Activated CD4-positive, alpha-beta T cell treated with anti-CD3 and anti-CD28 coated beads, Interleukin-2, amount 10 ng/mL, durations not matched to agents 24 days and 14 days (primary cell): ENCODE data around the gene SLC39A7. TPM values are rescaled to one million over a fixed set of nuclear protein-coding genes. Genes with fewer than 3 reads are reported as not detected.
A peak's percentile ranks its signal among the peaks of the same experiment; 100 is the strongest.

Experiments used
- DNase-seq: peaks from one replicate; pipeline ENCODE4 v3.0.0; 2022
- H3K27ac Mint-ChIP-seq: one replicate; pipeline ENCODE4 v1.8.0; 2022; ENCODE audit warnings: mild to moderate bottlenecking, mixed read lengths
- H3K27me3 Mint-ChIP-seq: one replicate; pipeline ENCODE4 v1.8.0; 2022; ENCODE audit warnings: mixed read lengths
- H3K36me3 Mint-ChIP-seq: one replicate; pipeline ENCODE4 v1.8.0; 2022; ENCODE audit warnings: low read depth, mild to moderate bottlenecking, mixed read lengths
- H3K4me1 Mint-ChIP-seq: one replicate; pipeline ENCODE4 v1.8.0; 2021; ENCODE audit warnings: mixed read lengths
- H3K4me3 Mint-ChIP-seq: one replicate; pipeline ENCODE4 v1.8.0; 2022; ENCODE audit warnings: mild to moderate bottlenecking, moderate library complexity, mixed read lengths
- H3K9me3 Mint-ChIP-seq: one replicate; pipeline ENCODE4 v1.8.0; 2021; ENCODE audit warnings: mixed read lengths
- intact Hi-C: fragments of 100-400 bp; cut with micrococcal nuclease; formaldehyde crosslinking; loops from one replicate; pipeline ENCODE4 v1.15.1; 2023
- total RNA-seq: library from RNA; stranded (reverse); gene quantifications from 2 replicates; pipeline ENCODE4 v1.2.3, GENCODE V29; 2022

Gene SLC39A7
- total RNA-seq, 1 donor from 2014 or later = 61.7 TPM

DNA sequence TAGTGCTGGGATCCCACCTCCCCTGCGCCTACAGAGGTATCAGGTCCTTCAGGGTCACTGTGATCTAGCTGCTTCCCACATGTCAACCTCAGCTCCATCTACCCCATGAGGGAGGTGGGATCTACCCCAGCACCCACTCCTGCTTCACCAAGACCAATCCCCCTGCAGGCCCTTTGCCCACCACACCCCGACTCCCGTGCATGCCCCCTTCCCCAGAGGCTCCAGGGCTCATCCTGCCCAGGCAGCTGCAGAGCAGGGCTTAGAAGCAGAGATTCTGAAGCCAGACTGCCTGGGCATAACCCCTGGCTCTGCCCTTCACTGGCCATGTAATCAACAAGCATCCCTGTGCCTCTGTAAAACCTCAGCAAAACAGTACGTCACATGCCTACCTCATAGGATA is 25.9 kb upstream of the SLC39A7 start:
- DNase-seq = no peak
- Mint-ChIP-seq H3K27ac (no peak overlapping the region), H3K36me3 (no peaks in the 10 kb centered on the region), H3K4me3 (no peak overlapping the region), H3K4me1 (no peaks in the 10 kb centered on the region), H3K27me3 (peaks cover 3% of the 10 kb centered on the region), H3K9me3 (no peaks in the 10 kb centered on the region)
- intact Hi-C loops = no loop called here

DNA sequence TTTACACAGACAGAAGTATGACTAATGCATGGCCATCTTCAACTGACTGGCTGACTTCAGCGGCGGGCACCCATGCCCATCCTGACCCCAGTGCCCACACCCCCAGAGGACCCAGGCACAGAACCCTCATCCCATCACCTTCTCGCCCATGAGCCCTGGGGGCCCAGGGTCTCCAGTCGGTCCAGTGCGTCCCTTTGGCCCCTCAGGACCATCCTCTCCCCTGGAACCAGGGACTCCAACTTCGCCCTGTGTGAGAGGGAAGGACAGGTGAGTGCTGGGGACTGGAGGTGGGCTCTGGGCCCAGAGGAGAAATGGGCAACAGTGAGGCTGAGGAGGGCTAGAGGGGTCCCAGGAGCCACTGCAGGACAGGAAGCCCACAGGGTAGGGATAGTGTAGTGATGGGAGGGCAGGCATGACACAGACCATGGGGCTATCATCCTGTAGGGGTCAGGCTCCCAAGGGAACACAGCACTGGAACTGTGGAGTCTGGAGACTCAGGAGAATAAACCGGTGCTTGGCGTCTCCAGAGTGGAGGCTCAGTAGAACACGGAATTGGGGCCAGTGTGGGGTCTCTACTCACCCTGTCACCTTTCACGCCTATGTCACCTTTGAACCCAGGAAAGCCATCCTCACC is 25.1 kb upstream of the SLC39A7 start:
- intact Hi-C loops = no loop called here
- Mint-ChIP-seq H3K4me3 (no peak overlapping the region), H3K36me3 (no peaks in the 10 kb centered on the region), H3K4me1 (no peaks in the 10 kb centered on the region), H3K27me3 (peaks cover 3% of the 10 kb centered on the region), H3K9me3 (no peaks in the 10 kb centered on the region), H3K27ac (no peak overlapping the region)
- DNase-seq = no peak

DNA sequence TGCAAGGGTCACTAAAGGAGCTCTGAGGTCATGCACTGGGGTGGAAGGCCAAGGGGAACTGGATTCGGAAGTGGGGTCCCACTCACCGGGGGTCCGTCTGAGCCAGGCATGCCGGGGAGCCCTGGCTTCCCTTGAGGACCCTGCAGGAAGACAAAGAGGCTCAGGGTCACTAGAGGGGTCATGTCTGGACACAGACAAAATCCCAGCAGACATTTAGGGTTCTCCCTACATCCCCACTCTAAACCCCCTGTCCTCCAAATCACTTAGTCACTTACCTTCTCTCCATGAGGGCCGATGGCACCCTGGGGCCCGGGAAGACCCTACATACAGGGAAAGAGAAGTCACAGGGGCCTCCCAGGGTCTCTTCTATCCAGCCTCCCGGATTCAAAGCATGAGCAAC is 23.8 kb upstream of the SLC39A7 start:
- no peak overlapping the region for H3K27ac Mint-ChIP-seq
- peaks cover 3% of the 10 kb centered on the region for H3K27me3 Mint-ChIP-seq
- no peak for DNase-seq
- H3K4me3 Mint-ChIP-seq = no peak overlapping the region
- no peaks in the 10 kb centered on the region for H3K36me3 Mint-ChIP-seq
- no peaks in the 10 kb centered on the region for H3K4me1 Mint-ChIP-seq
- intact Hi-C loops = no loop called here
- H3K9me3 Mint-ChIP-seq = no peaks in the 10 kb centered on the region

DNA sequence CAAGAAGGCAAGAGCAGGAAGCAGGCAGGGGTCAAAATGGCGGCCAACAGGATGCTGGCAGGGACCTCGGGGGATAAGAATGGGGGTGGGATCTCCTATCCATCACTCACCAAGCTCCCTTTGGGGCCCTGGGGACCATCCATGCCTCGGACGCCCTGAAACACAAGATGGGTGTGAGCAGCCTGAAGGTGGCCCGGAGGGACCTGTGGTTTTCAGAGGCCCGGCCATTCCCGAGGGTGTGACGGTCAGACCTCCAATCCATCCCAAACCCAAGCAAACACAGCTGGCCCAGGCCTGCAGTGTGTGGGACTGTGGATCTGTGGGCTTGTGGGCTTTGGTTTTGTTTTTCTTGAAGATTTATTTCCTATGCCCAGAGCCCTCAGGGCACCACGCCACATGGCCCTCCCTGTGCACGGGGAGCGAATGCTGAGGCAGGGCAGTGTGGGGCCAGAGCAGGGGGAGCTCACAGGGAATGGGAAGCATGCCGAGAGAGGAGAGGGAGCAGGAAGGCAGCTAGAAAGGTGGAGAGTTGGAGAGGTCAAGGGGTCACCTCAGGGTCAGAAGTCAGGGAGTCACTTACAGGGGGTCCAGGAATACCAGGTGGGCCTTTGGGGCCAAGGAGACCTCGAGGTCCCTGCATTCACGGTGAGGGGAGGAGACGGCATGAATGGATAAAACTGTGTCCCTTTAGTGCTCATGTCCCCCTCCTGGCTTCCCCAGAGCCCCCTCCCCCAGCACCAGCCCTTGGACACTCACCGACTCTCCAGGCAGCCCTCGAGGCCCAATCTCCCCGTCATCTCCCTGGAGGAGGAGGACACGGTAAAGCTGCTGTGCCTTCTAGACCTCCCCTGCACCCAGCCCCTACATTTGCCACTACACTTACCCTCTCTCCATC is 22.9 kb upstream of the SLC39A7 start:
- peaks cover 2% of the 10 kb centered on the region for H3K9me3 Mint-ChIP-seq
- H3K4me1 Mint-ChIP-seq = peaks cover 2% of the 10 kb centered on the region

DNA sequence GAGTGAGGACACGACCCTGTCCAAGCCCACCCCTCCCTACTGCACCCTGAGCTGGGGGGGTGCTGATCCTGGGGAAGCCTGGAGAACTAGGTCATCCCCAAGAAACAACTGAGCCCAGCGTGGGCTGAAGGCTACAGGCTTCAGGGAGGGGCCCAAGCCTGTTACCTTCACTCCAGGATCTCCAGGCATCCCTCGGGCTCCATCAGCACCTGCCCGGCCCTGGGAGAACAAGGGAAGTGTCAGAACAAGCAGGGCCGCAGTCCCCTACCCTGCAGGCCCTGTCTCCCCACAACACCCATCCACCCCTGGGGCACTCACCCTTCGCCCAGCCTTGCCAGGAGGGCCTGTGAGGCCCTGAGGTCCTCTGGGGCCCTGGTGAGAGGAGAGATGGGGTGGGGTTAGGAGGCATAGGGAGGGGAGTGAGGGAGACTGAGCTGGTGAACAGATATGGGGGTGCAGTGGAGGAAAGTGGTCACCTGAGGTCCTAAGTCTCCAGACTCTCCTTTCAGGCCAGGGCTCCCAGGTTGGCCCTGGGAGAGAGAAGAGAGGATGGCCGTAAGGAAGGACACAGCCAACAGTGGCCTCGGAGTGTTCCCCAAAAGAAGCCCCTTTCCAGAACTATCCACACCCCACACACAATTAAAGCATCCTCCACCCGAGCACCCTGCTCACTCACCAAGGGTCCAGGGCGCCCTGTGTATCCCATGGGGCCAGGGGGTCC is 21.8 kb upstream of the SLC39A7 start:
- DNase-seq = no peak
- H3K4me3 Mint-ChIP-seq = no peak overlapping the region
- H3K27me3 Mint-ChIP-seq = no peaks in the 10 kb centered on the region
- H3K27ac Mint-ChIP-seq = no peak overlapping the region
- peaks cover 13% of the 10 kb centered on the region for H3K36me3 Mint-ChIP-seq
- peaks cover 14% of the 10 kb centered on the region for H3K9me3 Mint-ChIP-seq
- intact Hi-C loops = no loop called here
- H3K4me1 Mint-ChIP-seq = peaks cover 13% of the 10 kb centered on the region

More for the DNA sequence above, 22.9 kb upstream of the SLC39A7 start:
- Mint-ChIP-seq H3K27ac (no peak overlapping the region), H3K4me3 (no peak overlapping the region), H3K27me3 (peaks cover under 1% of the 10 kb centered on the region), H3K36me3 (peaks cover 2% of the 10 kb centered on the region)
- intact Hi-C loops = no loop called here
- no peak for DNase-seq

DNA sequence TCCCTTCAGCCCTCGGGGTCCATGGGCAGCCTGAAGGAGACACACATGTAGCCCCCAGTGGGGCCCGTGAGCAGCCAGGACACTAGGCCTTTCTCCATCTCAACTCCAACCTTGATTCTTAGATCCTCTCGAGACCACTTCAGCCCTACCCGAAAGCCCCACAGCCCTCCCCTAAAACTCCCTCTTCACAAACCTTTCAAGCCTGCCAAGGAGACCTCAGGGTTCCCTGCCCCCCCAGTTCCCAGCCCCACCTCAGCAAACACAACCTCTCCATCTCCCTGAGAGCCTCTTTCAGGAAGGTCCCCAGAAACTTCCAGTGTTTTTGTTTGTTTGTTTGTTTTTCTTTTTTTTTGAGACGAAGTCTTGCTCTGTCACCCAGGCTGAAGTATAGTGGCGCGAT is 19.5 kb upstream of the SLC39A7 start:
- Mint-ChIP-seq H3K27ac (no peak overlapping the region), H3K27me3 (peaks cover 5% of the 10 kb centered on the region), H3K9me3 (peaks cover 23% of the 10 kb centered on the region), H3K36me3 (peaks cover 21% of the 10 kb centered on the region), H3K4me3 (no peak overlapping the region), H3K4me1 (peaks cover 21% of the 10 kb centered on the region)
- DNase-seq = no peak
- intact Hi-C loops = no loop called here

DNA sequence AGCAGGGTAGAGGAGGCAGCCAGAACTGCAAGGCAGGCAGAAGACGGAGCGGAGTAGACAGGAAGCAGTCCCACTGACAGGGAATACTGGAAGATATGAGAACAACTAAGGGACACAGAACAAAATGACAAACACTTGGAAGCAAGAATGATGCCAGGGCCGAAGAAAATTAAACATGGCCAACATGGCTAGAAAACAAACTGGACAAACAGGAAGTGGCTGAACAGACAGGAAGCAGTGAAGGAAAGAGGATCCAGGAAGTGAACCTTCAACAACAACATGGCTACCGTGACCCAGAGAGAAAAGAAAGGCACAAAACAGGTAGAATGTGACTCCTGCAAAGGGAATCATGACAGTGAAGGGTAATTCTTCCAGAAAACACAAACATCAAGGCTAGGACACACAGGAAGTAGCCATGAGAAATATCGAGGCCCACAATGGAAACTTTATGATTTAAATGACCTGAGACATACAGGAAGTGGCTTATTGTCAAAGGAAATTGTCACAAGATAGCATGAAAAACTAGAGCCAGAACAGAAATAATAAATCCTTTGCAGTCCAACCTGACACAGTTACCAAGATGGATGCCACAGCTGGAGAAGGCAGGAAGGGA is 17.5 kb upstream of the SLC39A7 start:
- Mint-ChIP-seq H3K9me3 (peaks cover 30% of the 10 kb centered on the region), H3K27ac (peak overlapping the region; percentile 92), H3K4me3 (peak overlapping the region; percentile 27), H3K36me3 (peaks cover 21% of the 10 kb centered on the region), H3K27me3 (peaks cover 16% of the 10 kb centered on the region), H3K4me1 (peaks cover 29% of the 10 kb centered on the region)
- intact Hi-C loops = no loop called here
- peak; percentile 70 for DNase-seq

DNA sequence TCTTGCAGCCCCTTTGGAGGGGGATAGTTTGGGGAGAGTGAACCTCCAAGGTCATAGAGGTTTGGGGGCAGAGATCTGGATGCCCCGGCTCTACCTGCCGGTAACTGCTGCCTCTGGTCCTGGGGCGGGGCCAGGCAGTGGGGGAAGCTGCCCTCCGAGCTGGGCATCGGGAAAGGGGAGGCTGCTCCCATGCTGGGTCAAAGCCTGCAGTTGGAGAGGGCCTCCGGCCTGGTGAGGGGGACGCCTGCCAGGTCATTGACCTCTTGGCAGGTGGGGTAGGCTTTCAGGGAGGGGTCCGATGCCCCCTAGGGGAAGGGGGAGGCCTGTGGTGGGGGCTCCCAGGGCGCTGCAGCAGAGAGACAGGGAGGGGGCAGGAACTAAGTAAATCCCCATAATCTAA is 15.5 kb upstream of the SLC39A7 start:
- no peak for DNase-seq

DNA sequence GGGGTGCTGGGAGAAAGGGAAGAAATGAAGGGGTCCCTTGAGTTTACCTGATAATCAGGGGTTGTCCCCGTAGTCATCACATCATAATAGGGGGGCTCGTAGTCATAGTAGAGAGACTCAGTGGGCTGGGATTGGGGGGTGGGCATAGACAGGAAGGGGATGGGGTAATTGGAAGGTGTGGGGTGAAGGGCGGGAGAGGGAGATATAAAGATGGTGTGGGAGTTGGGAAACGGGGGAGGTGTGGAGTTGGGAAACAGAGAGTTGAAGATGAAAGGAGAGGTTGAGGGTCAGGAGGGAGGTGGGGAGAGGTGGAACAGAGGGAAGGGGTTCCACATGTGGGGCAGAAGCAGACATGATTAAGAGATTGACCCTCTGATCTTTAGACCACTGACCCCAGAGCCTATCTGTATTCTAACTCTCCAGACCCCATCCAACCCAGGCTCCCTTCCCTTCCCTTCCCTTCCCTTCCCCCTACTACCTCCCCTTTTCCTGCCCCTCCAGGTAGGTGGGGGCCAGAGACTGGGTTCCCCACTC is 14.9 kb upstream of the SLC39A7 start:
- H3K9me3 Mint-ChIP-seq = peaks cover 30% of the 10 kb centered on the region

More for the DNA sequence above, 15.5 kb upstream of the SLC39A7 start:
- intact Hi-C loops = no loop called here
- H3K27ac Mint-ChIP-seq = no peak overlapping the region
- peaks cover 30% of the 10 kb centered on the region for H3K9me3 Mint-ChIP-seq
- peaks cover 21% of the 10 kb centered on the region for H3K36me3 Mint-ChIP-seq
- H3K4me1 Mint-ChIP-seq = peaks cover 31% of the 10 kb centered on the region
- H3K27me3 Mint-ChIP-seq = peaks cover 23% of the 10 kb centered on the region
- H3K4me3 Mint-ChIP-seq = no peak overlapping the region

DNA sequence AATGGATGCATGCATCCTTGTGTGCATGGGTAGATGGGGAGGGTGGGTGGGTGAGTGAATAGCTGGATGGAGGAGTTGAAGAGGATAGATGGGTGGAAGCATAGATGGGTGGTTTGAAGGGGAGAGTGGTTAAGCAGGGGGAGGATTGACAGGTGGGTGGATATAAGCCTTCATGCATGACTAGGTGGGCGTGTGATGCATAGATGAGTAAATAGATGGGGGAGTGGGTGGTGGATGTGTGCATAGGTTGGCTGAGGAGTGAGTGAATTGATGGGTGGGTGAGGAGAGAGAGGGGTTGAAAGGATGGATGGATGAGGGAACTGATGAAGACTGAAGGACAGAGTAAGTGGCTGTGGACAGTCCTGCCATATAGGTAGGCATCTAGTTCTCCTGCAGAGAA is 12.9 kb upstream of the SLC39A7 start:
- Mint-ChIP-seq H3K36me3 (peaks cover 19% of the 10 kb centered on the region), H3K27me3 (peaks cover 46% of the 10 kb centered on the region), H3K9me3 (peaks cover 27% of the 10 kb centered on the region), H3K4me3 (no peak overlapping the region), H3K4me1 (peaks cover 32% of the 10 kb centered on the region), H3K27ac (no peak overlapping the region)
- no peak for DNase-seq
- intact Hi-C loops = no loop called here

More for the DNA sequence above, 14.9 kb upstream of the SLC39A7 start:
- peaks cover 31% of the 10 kb centered on the region for H3K4me1 Mint-ChIP-seq
- intact Hi-C loops = no loop called here
- no peak for DNase-seq
- peaks cover 28% of the 10 kb centered on the region for H3K27me3 Mint-ChIP-seq
- peaks cover 21% of the 10 kb centered on the region for H3K36me3 Mint-ChIP-seq
- H3K27ac Mint-ChIP-seq = no peak overlapping the region
- H3K4me3 Mint-ChIP-seq = no peak overlapping the region

DNA sequence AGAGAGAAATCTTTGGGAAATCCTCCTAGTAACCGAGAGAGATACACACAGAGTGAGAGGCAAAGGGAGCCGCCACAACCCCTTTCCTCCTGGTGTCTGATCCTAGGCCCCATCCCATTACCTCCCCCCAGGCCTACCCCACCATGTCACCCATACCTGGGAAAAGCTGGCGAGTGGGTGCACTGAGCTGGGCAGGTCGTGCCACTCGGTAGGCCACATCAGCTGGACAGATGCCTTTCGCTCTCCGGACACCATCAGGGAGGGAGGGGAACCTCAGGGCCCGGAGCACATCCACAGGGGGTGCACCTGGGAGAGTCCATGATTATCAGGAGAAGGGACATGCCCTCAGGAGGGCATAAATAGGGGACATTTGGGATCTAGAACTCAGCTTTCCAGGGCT is 11.5 kb upstream of the SLC39A7 start:
- Mint-ChIP-seq H3K27me3 (peaks cover 51% of the 10 kb centered on the region), H3K27ac (no peak overlapping the region), H3K36me3 (peaks cover 18% of the 10 kb centered on the region), H3K4me3 (no peak overlapping the region), H3K4me1 (peaks cover 23% of the 10 kb centered on the region), H3K9me3 (peaks cover 15% of the 10 kb centered on the region)
- DNase-seq = no peak
- intact Hi-C loops = no loop called here

DNA sequence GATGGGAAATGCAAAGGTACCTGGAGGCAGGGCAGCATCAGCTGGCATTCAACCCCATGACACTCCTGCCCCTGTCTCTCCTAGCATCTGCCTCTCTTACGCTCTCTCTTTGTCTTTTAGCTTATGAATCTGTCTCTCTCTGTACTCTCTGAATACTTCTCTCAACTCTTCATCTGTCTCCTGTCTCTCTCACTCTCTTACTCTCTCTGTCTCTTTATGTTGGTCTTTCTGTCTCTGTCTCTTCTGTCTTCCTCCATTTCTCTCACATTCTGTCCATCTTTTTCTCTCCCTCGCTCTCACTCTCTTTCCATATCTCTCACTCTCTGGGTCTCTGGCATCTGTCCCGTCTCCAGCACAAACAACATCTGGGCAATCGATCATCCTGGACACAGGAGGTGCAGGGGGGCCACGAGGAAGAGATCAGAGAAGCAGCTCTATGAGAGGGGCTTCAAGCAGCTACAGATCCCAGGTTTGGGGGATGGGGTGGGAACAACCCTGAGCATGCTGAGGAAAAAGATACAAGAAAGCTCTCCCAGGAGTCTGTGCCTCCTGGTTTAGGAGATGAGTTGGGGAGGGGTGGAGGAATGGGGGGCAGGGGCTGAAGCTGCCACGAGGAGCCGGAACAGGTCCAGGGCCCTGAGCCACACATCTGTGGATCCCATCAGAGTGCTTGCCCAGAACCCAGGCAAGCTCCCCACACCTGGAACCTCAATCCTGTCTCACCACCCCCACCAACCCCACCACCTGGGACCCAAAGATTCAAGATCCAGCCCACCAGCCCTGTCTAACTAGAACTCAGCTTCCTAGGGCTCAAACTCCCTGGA is 10.8 kb upstream of the SLC39A7 start:
- Mint-ChIP-seq H3K4me1 (peaks cover 18% of the 10 kb centered on the region), H3K9me3 (peaks cover 9% of the 10 kb centered on the region), H3K36me3 (peaks cover 17% of the 10 kb centered on the region), H3K27me3 (peaks cover 50% of the 10 kb centered on the region), H3K4me3 (no peak overlapping the region), H3K27ac (no peak overlapping the region)
- intact Hi-C loops = no loop called here
- no peak for DNase-seq
